Endothelial cell of umbilical vein (primary cell): ENCODE measurements around the gene NAV2. TPM values are rescaled to one million over a fixed set of nuclear protein-coding genes. Genes with fewer than 3 reads are reported as not detected.

Experiments used
- BruUV-seq: library from RNA; stranded (reverse); fragments of 400-500 nt; replicated peaks from 2 replicates; lab custom pipeline; 2021; lab: Mats Ljungman, UMichigan
- CTCF ChIA-PET: fragments of 300-600, 350-600 bp; sonication (Branson Sonifier 250); formaldehyde crosslinking; loops from one replicate; lab custom pipeline; 2021; ENCODE audit warnings: antibody characterized with exemption, inconsistent platforms; lab: Charles Lee
- POLR2A ChIA-PET: fragments of 300-600, 350-600 bp; sonication (Branson Sonifier 250); formaldehyde crosslinking; loops from one replicate; lab custom pipeline; 2021; ENCODE audit warnings: antibody characterized with exemption, inconsistent platforms; lab: Charles Lee
- DNase-seq: peaks from one replicate; pipeline ENCODE4 v3.0.0-alpha.2; 2011; ENCODE audit warnings: low read depth, low spot score
- FAIRE-seq: peaks from 2 replicates; lab custom pipeline; 2011; peaks lifted over from hg19 to GRCh38; lab: Jason Lieb, UNC
- H2AFZ ChIP-seq: 2 replicates; pipeline ENCODE4 v1.6.0; 2012; ENCODE audit warnings: low read depth, low read length, control low read depth, inconsistent platforms
- H3K27ac ChIP-seq: 2 replicates; pipeline ENCODE4 v1.5.1; 2011; ENCODE audit warnings: low read depth, mild to moderate bottlenecking, control low read depth, low read length, moderate library complexity; ENCODE audit not compliant: insufficient read depth
- H3K27me3 ChIP-seq, 2 experiments: 2 replicates each; pipeline versions ENCODE4 v1.6.0 to v1.6.1; 2011; ENCODE audit warnings: low read length in 2 of 2, mixed read lengths in 1 of 2; ENCODE audit not compliant: control insufficient read depth in 2 of 2, insufficient read depth in 2 of 2
- H3K36me3 ChIP-seq, 2 experiments: 2 replicates in 1 of 2; 3 replicates in 1 of 2; pipeline ENCODE4 v1.5.1; 2011; ENCODE audit warnings: low read length in 2 of 2, mild to moderate bottlenecking in 1 of 2, moderate library complexity in 1 of 2; ENCODE audit not compliant: control insufficient read depth in 2 of 2, insufficient read depth in 2 of 2; ENCODE audit errors: extremely low read depth in 1 of 2
- H3K4me1 ChIP-seq: 3 replicates; pipeline ENCODE4 v1.5.1; 2011; ENCODE audit warnings: mild to moderate bottlenecking, low read length; ENCODE audit not compliant: control insufficient read depth, insufficient read depth; ENCODE audit errors: extremely low read depth
- H3K4me2 ChIP-seq: 2 replicates; pipeline ENCODE4 v1.6.1; 2011; ENCODE audit warnings: low read length, control low read depth, mixed read lengths; ENCODE audit not compliant: insufficient read depth
- H3K4me3 ChIP-seq, 3 experiments: fragments of 200-600 bp in 1 of 3; sonication (generic), shearing (Covaris generic) in 1 of 3; replicated peaks in 1 of 3; 2 replicates each; pipeline ENCODE4 v1.5.1; 2011 to 2016; ENCODE audit warnings: control low read depth in 3 of 3, low read length in 3 of 3, mild to moderate bottlenecking in 2 of 3, inconsistent platforms in 1 of 3, low read depth in 1 of 3, moderate library complexity in 1 of 3; ENCODE audit not compliant: insufficient read depth in 1 of 3
- H3K79me2 ChIP-seq: 2 replicates; pipeline ENCODE4 v1.6.0; 2012; ENCODE audit warnings: low read length, inconsistent platforms; ENCODE audit not compliant: control insufficient read depth, insufficient read depth
- H3K9ac ChIP-seq: replicated peaks from 2 replicates; pipeline ENCODE3; 2011; ENCODE audit warnings: low read length, control low read depth; ENCODE audit not compliant: insufficient read depth; ENCODE audit errors: extremely low read depth
- H3K9me1 ChIP-seq: replicated peaks from 3 replicates; pipeline ENCODE4 v1.6.0; 2011; ENCODE audit warnings: mild to moderate bottlenecking, low read length; ENCODE audit not compliant: control insufficient read depth, insufficient read depth; ENCODE audit errors: extremely low read depth
- H3K9me3 ChIP-seq: replicated peaks from 2 replicates; pipeline ENCODE4 v1.5.1; 2012; ENCODE audit warnings: low read length, inconsistent platforms; ENCODE audit not compliant: control insufficient read depth, insufficient read depth
- H4K20me1 ChIP-seq: replicated peaks from 2 replicates; pipeline ENCODE3; 2011; ENCODE audit warnings: mild to moderate bottlenecking, low read length; ENCODE audit not compliant: control insufficient read depth, insufficient read depth; ENCODE audit errors: extremely low read depth
- CTCF ChIP-seq, 2 donors: IDR thresholded peaks; 1 replicate in 1 of 2; 2 replicates in 1 of 2; pipeline ENCODE4 v1.5.1; 2011; ENCODE audit warnings: low read length in 2 of 2, mild to moderate bottlenecking in 2 of 2, moderate library complexity in 2 of 2, control low read depth in 1 of 2, inconsistent platforms in 1 of 2, low read depth in 1 of 2; ENCODE audit not compliant: insufficient read depth in 1 of 2; ENCODE audit errors: extremely low read depth in 1 of 2
- EZH2 ChIP-seq: IDR thresholded peaks from 2 replicates; pipeline ENCODE4 v1.6.1; 2012; ENCODE audit warnings: borderline replicate concordance, low read depth, mild to moderate bottlenecking, moderate library complexity, low read length, inconsistent platforms; ENCODE audit not compliant: severe bottlenecking
- GATA2 ChIP-seq: IDR thresholded peaks from 2 replicates; pipeline ENCODE4 v1.7.0; 2011; ENCODE audit warnings: low read depth, mild to moderate bottlenecking, moderate library complexity, mixed read lengths, low read length; ENCODE audit not compliant: insufficient read length, insufficient read depth
- JUN ChIP-seq: IDR thresholded peaks from 2 replicates; pipeline ENCODE4 v1.6.1; 2011; ENCODE audit warnings: borderline replicate concordance, low read depth; ENCODE audit not compliant: insufficient read length, insufficient read depth
- MAX ChIP-seq: IDR thresholded peaks from 2 replicates; pipeline ENCODE4 v1.6.1; 2011; ENCODE audit not compliant: insufficient read depth, insufficient read length
- POLR2A ChIP-seq: IDR thresholded peaks from 2 replicates; pipeline ENCODE4 v1.6.1; 2012; ENCODE audit warnings: low read depth, mild to moderate bottlenecking, control low read depth, low read length
- POLR2AphosphoS5 ChIP-seq: IDR thresholded peaks from 2 replicates; pipeline ENCODE4 v1.6.1; 2012; ENCODE audit warnings: low read depth, mild to moderate bottlenecking, control low read depth, low read length, moderate library complexity; ENCODE audit not compliant: insufficient read depth
- dilution Hi-C: fragments of 300-500 bp; cut with MboI; formaldehyde crosslinking; loops from one replicate; pipeline ENCODE4 v1.15.0; 2019; ENCODE audit warnings: low sequenced_read_pairs; ENCODE audit not compliant: extremely low pct_ligation_motif_present
- intact Hi-C: fragments of 100-400 bp; cut with micrococcal nuclease; formaldehyde crosslinking; loops from one replicate; pipeline ENCODE4 v1.10.0; 2022
- polyA plus RNA-seq, 4 experiments: library from polyadenylated mRNA; depleted of rRNA in 3 of 4; stranded (reverse) in 3 of 4; unstranded in 1 of 4; fragments of >200 nt; gene quantifications; 2 replicates each; pipeline versions ENCODE4 v1.2.1 to v1.2.3, GENCODE V29; 2011 to 2012; ENCODE audit warnings: missing spikeins in 1 of 4
- total RNA-seq: library from RNA; stranded (reverse); gene quantifications from 2 replicates; pipeline ENCODE4 v1.2.3, GENCODE V29; 2021

The NAV2 gene
- total and polyA plus RNA-seq, 2 donors (not counting 3 experiments of a cell fraction or from before 2014, with no cell fraction given), result 10.9 to 68.0 TPM

GRCh38 chr11:19917069-19917468 lies 204.4 kb downstream of the NAV2 start:
- TF ChIP-seq POLR2AphosphoS5 (no peak), EZH2 (no peak), JUN (no peak), MAX (no peak), GATA2 (no peak), CTCF (IDR thresholded peaks at IDR 0.05; ENCODE audit: extremely low read depth in 1 of 2, insufficient read depth in 1 of 2, low read depth in 1 of 2, low read length in 2 of 2) (no peak), POLR2A (no peak)
- dilution Hi-C loops, result no loop called here
- Histone ChIP-seq H3K4me3 (no peak overlapping the region), H3K9me1 (no peaks in the 10 kb centered on the region), H3K36me3 (no peaks in the 10 kb centered on the region), H3K9ac (no peak overlapping the region), H3K4me2 (no peak overlapping the region), H3K79me2 (peaks cover 7% of the 10 kb centered on the region), H3K27me3 (no peaks in the 10 kb centered on the region), H2AFZ (no peak overlapping the region), H3K27ac (no peak overlapping the region), H4K20me1 (no peaks in the 10 kb centered on the region), H3K9me3 (no peaks in the 10 kb centered on the region), H3K4me1 (peaks cover 19% of the 10 kb centered on the region)
- ChIA-PET POLR2A (no interaction called here), CTCF (interaction anchor here (1.3 kb wide), 1 partner anchor 11 kb away, joined by 3 read pairs; no protein-coding TSS in a partner anchor)
- FAIRE-seq (no peak), DNase-seq (no peak)
- no TSS peak for BruUV-seq
- intact Hi-C loops, result no loop called here
